HFFc6 (cell line): ENCODE measurements around the gene MYO10. TPM values are rescaled to one million over a fixed set of nuclear protein-coding genes. Genes with fewer than 3 reads are reported as not detected.
A peak's percentile ranks its signal among the peaks of the same experiment; 100 is the strongest.

Experiments used
- DNase-seq: peaks from one replicate; pipeline ENCODE4 v3.0.0-alpha.2; 2018
- H3K27ac Mint-ChIP-seq: 2 replicates; pipeline ENCODE4 v1.8.0; 2020; ENCODE audit warnings: mild to moderate bottlenecking, mixed read lengths
- H3K27me3 Mint-ChIP-seq: 2 replicates; pipeline ENCODE4 v1.8.0; 2021; ENCODE audit warnings: mild to moderate bottlenecking, moderate library complexity, mixed read lengths; ENCODE audit not compliant: insufficient read depth
- H3K36me3 Mint-ChIP-seq: 2 replicates; pipeline ENCODE4 v1.8.0; 2021; ENCODE audit warnings: low read depth, mixed read lengths
- H3K4me1 Mint-ChIP-seq: 2 replicates; pipeline ENCODE4 v1.8.0; 2020; ENCODE audit warnings: low read depth, mixed read lengths
- H3K4me3 Mint-ChIP-seq: 2 replicates; pipeline ENCODE4 v1.8.0; 2020; ENCODE audit warnings: mild to moderate bottlenecking, moderate library complexity, mixed read lengths
- H3K9me3 Mint-ChIP-seq: 2 replicates; pipeline ENCODE4 v1.8.0; 2020; ENCODE audit warnings: mild to moderate bottlenecking, mixed read lengths
- CTCF ChIP-seq: fragments of 200-600 bp; sonication (generic); IDR thresholded peaks from 2 replicates; pipeline ENCODE4 v1.5.0; 2021; ENCODE audit warnings: antibody characterized with exemption, mild to moderate bottlenecking
- total RNA-seq, 6 experiments: library from RNA; stranded (reverse); fragmentation: NEBNext Ultra II Directional; extraction: Animal tissue kit (Norgen Biotek cat#: 25700); gene quantifications; 2 replicates in 1 of 6; 3 replicates in 5 of 6; pipeline ENCODE4 v1.2.3, GENCODE V29; 2021

MYO10 gene
- total RNA-seq, 6 experiments from 2014 or later: 99.4 to 142 (median 129) TPM

- no peak overlapping the region for H3K4me3 Mint-ChIP-seq
- H3K27ac Mint-ChIP-seq: 0 out of 2 replicates have a peak overlapping the region, but pooled peaks have one; percentile 16
- peaks cover 7% of the 10 kb centered on the region for H3K27me3 Mint-ChIP-seq
- H3K9me3 Mint-ChIP-seq: no peaks in the 10 kb centered on the region
- H3K36me3 Mint-ChIP-seq: peaks cover 9% of the 10 kb centered on the region; the same call in 1 of the 2 replicates
- no peak for DNase-seq
- H3K4me1 Mint-ChIP-seq: peaks cover 79% of the 10 kb centered on the region
- no peak for TF ChIP-seq CTCF
Observed at GRCh38 chr5:16899171-16899570, 36.9 kb downstream of the MYO10 start.

GRCh38 chr5:16897800-16898199 lies 38.3 kb downstream of the MYO10 start:
- peaks cover 75% of the 10 kb centered on the region for H3K4me1 Mint-ChIP-seq
- no peak for DNase-seq
- no peak overlapping the region for H3K4me3 Mint-ChIP-seq
- H3K27ac Mint-ChIP-seq: peak overlapping the region; percentile 61; the same call in 1 of the 2 replicates
- peaks cover 7% of the 10 kb centered on the region for H3K27me3 Mint-ChIP-seq
- H3K36me3 Mint-ChIP-seq: peaks cover 9% of the 10 kb centered on the region; the same call in 1 of the 2 replicates
- H3K9me3 Mint-ChIP-seq: no peaks in the 10 kb centered on the region
- no peak for TF ChIP-seq CTCF

GRCh38 chr5:16897284-16897704 lies 38.8 kb downstream of the MYO10 start:
- no peak for DNase-seq
- H3K9me3 Mint-ChIP-seq: no peaks in the 10 kb centered on the region
- H3K4me3 Mint-ChIP-seq: no peak overlapping the region
- peaks cover 9% of the 10 kb centered on the region; the same call in 1 of the 2 replicates for H3K36me3 Mint-ChIP-seq
- TF ChIP-seq CTCF: no peak
- H3K27me3 Mint-ChIP-seq: peaks cover 7% of the 10 kb centered on the region
- peak overlapping the region; percentile 61; the same call in 1 of the 2 replicates for H3K27ac Mint-ChIP-seq
- peaks cover 74% of the 10 kb centered on the region for H3K4me1 Mint-ChIP-seq

- no peaks in the 10 kb centered on the region for H3K9me3 Mint-ChIP-seq
- no peak overlapping the region; the same call in 1 of the 2 replicates for H3K27ac Mint-ChIP-seq
- DNase-seq: no peak
- H3K4me1 Mint-ChIP-seq: peaks cover 79% of the 10 kb centered on the region
- TF ChIP-seq CTCF: no peak
- H3K36me3 Mint-ChIP-seq: peaks cover 9% of the 10 kb centered on the region; the same call in 1 of the 2 replicates
- peaks cover 7% of the 10 kb centered on the region for H3K27me3 Mint-ChIP-seq
- H3K4me3 Mint-ChIP-seq: peak overlapping the region; percentile 9; the same call in 1 of the 2 replicates
Observed at GRCh38 chr5:16896767-16897166, 39.3 kb downstream of the MYO10 start.

GRCh38 chr5:16894236-16895057 lies 41.6 kb downstream of the MYO10 start:
- TF ChIP-seq CTCF: no peak
- Mint-ChIP-seq H3K27me3 (peaks cover 8% of the 10 kb centered on the region; the same call in 1 of the 2 replicates), H3K27ac (peak overlapping the region; percentile 72), H3K4me3 (peak overlapping the region; percentile 33), H3K4me1 (peaks cover 85% of the 10 kb centered on the region), H3K9me3 (no peaks in the 10 kb centered on the region), H3K36me3 (no peaks in the 10 kb centered on the region)
- DNase-seq: peak; percentile 85
